Subcutaneous abdominal adipose tissue (tissue), 5 donors: ENCODE data around the gene CLIC1.
A peak's percentile ranks its signal among the peaks of the same experiment; 100 is the strongest.

Experiments used
- H3K27ac ChIP-seq: one replicate; pipeline ENCODE4 v1.7.0; 2013; ENCODE audit warnings: low read depth, mild to moderate bottlenecking, inconsistent platforms, low read length, moderate library complexity
- H3K27me3 ChIP-seq, 5 donors: one replicate each; pipeline ENCODE4 v1.7.0; 2013; ENCODE audit warnings: low read length in 5 of 5, inconsistent platforms in 1 of 5; ENCODE audit not compliant: control insufficient read depth in 5 of 5, insufficient read depth in 4 of 5
- H3K36me3 ChIP-seq, 5 donors: one replicate each; pipeline ENCODE4 v1.7.0; 2013; ENCODE audit warnings: low read length in 5 of 5; ENCODE audit not compliant: control insufficient read depth in 5 of 5, insufficient read depth in 5 of 5
- H3K4me1 ChIP-seq, 5 donors: one replicate each; pipeline ENCODE4 v1.7.0; 2013; ENCODE audit warnings: low read length in 5 of 5, mild to moderate bottlenecking in 3 of 5, moderate library complexity in 1 of 5; ENCODE audit not compliant: control insufficient read depth in 5 of 5, insufficient read depth in 5 of 5
- H3K4me3 ChIP-seq, 5 donors: one replicate each; pipeline ENCODE4 v1.7.0; 2013; ENCODE audit warnings: low read length in 5 of 5, low read depth in 1 of 5
- H3K9ac ChIP-seq, 5 donors: one replicate each; pipeline ENCODE4 v1.7.0; 2013; ENCODE audit warnings: low read length in 5 of 5, mild to moderate bottlenecking in 4 of 5, moderate library complexity in 3 of 5
- H3K9me3 ChIP-seq, 5 donors: one replicate each; pipeline ENCODE4 v1.7.0; 2013; ENCODE audit warnings: low read length in 5 of 5; ENCODE audit not compliant: control insufficient read depth in 5 of 5
- donor health status: healthy.
- donor health status: healthy.
- donor health status: healthy.
- donor health status: healthy.
- donor health status: healthy.

Gene CLIC1

DNA sequence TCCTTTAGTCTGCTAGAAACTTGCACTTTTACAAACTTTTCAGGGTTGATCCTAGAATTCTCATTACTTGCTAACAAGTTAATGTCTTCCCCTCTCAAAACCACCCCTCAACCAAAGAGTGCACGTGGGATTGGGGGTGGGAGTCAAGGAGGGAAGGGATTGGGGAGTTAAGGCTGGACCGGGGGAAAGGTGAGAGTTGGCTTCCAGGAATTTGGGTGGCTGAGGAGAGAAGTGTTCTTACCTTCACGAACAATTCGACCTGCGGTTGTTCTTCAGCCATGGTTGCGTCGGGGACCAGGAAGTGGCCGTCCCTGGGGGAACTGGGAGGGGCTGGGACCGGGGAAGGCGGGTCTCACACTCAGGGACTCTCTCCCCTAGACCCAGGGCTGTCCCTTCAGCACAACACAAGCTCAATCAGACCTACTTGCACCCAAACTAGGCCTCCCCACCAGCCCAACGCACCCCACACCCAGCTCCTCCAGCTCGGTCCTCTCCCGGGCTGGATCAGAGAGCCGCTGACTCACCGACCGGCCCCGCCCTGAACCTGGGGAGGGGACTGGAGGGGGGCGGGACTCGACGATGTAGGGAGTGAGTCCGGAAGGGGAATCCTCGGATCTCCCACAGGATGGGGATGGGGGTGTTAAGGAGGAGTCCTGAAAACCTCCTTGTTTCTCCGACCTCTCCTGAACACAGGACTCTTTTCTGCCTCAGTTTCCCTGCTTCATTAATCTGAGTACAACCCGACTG lies at the start of gene CLIC1:
Gene CLIC1, minus strand, starts transcription at position 510 of the 747 bp plus-strand sequence. Its CDS starts 230 bp downstream, at position 280.
- Histone ChIP-seq H3K36me3 (peaks cover 7 to 32% (median 27%) of the 10 kb centered on the region in 5 donors), H3K4me1 (peaks cover 13 to 86% (median 71%) of the 10 kb centered on the region in 5 donors), H3K9me3 (no peaks in the 10 kb centered on the region), H3K27me3 (no peaks in the 10 kb centered on the region), H3K4me3 (peak within 1 kb of the TSS; percentile 80 to 98 (median 93)), H3K27ac (peak within 1 kb of the TSS; percentile 100), H3K9ac (peak within 1 kb of the TSS; percentile 97 to 100 (median 98))

DNA sequence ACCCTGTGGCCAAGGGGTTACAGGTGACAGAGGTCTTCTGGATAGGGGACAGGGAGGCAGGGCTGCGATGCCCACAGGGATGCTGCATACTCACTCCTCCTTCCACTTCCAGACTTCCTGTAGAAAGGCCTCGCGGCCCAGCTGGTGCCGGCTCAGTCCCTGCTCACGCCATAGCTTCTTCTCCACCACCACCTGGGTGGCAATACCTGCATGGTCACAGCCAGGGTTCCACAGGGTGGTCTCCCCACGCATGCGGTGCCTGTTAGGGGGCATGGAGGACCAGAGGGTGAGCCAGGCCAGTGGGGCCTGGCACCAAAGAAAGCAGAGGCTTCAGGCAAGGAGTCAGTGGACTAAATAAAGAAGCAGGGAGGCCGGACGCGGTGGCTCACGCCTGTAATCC lies 49.1 kb upstream of the CLIC1 start:
- Histone ChIP-seq H3K27me3 (no peaks in the 10 kb centered on the region), H3K36me3 (peaks cover 0 to 56% (median 49%) of the 10 kb centered on the region in 5 donors), H3K27ac (no peak overlapping the region), H3K4me3 (no peak overlapping the region), H3K9me3 (no peaks in the 10 kb centered on the region), H3K4me1 (no peaks in the 10 kb centered on the region), H3K9ac (no peak overlapping the region)

DNA sequence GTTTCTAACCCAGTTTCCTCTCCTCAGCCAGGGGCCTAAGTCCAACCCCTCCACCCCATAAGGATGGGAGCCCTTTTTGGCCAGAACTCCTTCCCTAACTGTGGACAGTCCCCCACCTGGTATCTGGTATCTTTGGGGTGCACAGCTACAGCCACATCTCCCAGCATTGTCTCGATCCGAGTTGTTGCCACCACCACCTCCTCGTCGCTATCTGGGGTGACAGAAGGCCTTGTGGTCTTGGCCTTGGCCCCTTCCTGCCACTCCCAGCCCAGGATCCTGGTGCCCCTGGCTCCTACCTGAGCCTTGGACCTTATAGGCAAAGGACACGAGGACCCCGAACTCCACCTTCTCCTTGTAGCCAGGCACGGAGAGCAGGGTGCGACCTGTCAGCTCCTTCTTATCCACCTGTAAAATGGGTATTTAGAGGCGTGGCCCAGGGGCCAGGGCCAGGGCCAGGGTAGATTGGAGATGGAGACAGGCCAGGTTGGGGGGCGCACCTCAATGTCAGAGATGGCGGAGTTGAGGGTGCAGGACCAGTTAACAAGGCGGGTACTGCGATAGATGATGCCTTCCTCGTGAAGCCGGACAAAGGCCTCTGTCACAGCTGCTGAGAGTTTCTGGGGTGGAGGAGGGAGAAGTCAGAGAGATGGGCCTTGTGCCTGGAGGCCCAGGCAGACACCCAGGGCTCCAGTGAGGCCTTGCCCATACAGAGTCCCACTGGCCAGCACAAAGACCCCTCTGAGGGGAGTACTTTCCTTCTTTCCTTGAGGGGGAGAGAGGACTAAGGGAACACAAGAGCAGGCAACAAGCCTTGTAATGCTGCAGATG lies 48.0 kb upstream of the CLIC1 start:
- H3K27me3 ChIP-seq, result no peaks in the 10 kb centered on the region
- no peak overlapping the region for H3K4me3 ChIP-seq
- no peaks in the 10 kb centered on the region for H3K4me1 ChIP-seq
- H3K36me3 ChIP-seq, result peaks cover 0 to 64% (median 60%) of the 10 kb centered on the region in 5 donors
- H3K9ac ChIP-seq, result peak overlapping the region in 1 of 5 donors; percentile 20
- no peaks in the 10 kb centered on the region for H3K9me3 ChIP-seq
- no peak overlapping the region for H3K27ac ChIP-seq

DNA sequence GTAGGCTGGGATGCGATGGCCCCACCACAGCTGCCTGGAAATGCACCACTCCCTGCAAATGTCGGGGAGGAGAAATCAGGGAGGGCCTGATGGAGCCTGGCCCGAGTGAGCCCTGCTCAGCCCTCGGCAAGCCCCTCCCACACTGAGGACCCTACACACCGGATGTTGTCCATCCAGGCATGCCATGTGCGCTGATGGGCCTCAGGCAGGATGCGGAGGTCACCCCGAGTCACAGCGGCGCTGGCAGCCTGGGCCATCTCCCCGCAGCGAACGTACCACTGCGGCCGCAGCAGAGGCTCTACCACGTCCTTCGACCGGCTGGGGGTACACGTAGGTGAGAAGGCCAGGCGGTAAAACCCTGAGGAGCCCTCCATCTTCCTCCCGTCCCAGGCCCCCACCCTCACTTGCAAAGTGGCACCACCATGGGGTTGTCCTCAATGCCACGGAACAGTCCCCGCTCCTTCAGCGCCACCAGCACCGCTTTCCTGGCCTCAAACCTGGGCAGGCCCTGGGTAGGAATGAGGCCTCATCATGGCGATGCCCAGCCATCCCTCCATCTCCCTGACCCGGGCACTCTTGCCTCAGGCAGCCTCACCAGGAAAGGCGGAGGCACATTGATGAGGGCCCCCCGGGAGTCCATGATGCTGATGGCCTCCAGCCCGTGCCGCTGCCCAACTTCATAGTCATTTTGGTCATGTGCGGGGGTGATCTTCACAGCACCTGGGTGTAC lies 46.0 kb upstream of the CLIC1 start:
- H3K36me3 ChIP-seq, result peaks cover 0 to 78% (median 74%) of the 10 kb centered on the region in 5 donors

DNA sequence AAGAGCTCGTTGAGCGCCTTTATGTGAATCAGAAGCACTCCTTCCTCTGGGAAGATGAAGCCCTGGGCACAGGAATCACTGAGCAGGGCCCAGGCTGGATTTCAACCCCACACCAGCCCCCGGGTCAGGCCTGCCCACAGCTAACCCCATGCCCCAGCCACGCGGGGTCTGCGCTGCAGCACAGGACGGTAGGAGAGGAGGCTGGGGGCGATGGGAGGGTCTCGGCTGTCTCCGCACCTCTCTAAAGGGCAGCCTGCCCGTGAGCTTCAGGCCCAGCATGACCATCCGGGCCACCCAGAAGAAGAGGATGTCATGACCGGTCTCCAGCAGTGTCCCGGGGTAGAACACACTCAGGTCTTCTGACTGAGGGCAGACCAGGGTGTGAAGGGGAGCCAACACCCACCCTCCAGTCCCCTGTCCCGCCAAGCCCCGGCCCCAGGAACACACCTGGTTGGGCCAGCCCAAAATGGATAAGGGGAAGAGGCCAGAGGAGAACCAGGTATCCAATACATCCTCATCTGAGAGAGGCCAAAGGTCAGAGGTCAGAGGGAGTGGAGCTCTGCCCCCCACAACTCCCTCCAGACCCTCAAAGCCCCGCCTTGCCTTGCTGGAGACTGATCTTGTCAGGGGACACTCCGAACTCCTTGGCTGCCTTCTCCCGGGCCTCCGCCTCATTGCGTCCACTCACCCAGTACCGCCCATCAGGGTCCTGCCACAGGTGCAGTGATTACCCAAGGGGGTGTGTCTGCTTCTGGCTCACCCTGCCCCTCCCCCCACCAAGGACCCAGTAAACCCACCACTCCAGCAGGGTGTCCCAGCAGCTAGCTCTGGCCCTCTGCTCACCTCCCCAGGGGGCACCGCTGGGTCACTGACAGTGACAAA lies 45.2 kb upstream of the CLIC1 start:
- Histone ChIP-seq H3K27ac (no peak overlapping the region), H3K9me3 (no peaks in the 10 kb centered on the region), H3K36me3 (peaks cover 0 to 78% (median 73%) of the 10 kb centered on the region in 5 donors), H3K9ac (peak overlapping the region in 1 of 5 donors; percentile 40), H3K4me1 (peaks cover 0 to 11% (median 8%) of the 10 kb centered on the region in 5 donors), H3K4me3 (no peak overlapping the region), H3K27me3 (no peaks in the 10 kb centered on the region)

More for the DNA sequence above, 46.0 kb upstream of the CLIC1 start:
- no peak overlapping the region for H3K9ac ChIP-seq
- H3K9me3 ChIP-seq, result no peaks in the 10 kb centered on the region
- H3K4me3 ChIP-seq, result no peak overlapping the region
- H3K4me1 ChIP-seq, result peaks cover 0 to 3% (median under 1%) of the 10 kb centered on the region in 5 donors
- no peaks in the 10 kb centered on the region for H3K27me3 ChIP-seq
- H3K27ac ChIP-seq, result no peak overlapping the region

DNA sequence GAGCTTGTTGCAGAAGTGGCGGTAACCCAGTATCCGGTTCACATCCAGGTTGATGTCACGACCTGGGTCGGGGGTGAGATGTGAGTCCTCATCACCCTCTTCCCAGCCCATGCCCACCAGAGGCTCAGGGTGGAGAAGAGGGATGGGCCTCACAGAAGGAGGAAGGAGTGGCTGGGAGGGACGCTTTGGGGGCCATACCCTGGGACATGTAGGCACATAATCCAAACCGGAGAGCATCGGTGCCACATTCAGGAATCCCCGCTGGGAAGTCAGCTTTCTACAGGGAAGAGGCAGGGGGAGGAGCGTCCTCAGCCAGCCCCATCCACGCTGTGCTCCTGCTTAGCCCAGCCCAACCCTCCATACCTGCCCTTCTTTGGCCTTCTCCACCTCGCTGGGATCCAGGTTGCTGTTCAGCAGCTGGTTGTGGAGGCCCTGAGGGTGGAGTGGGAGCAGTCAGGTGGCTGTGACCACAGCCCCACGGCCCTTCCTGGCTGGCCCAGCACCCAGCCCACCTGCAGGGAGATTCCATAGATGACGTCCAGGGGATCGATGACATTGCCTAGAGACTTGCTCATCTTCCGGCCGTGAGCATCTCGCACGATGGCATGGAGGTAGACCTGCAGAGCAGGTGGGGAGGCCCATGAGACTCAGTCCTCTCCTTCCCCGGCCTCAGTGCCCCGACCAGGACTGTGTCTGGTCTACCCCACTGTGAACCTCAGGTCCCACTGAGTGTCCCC lies 44.3 kb upstream of the CLIC1 start:
- Histone ChIP-seq H3K27me3 (no peaks in the 10 kb centered on the region), H3K27ac (no peak overlapping the region), H3K9me3 (no peaks in the 10 kb centered on the region), H3K9ac (peak overlapping the region in 1 of 5 donors; percentile 40), H3K4me3 (no peak overlapping the region), H3K36me3 (peaks cover 0 to 76% (median 73%) of the 10 kb centered on the region in 5 donors), H3K4me1 (peaks cover 0 to 11% (median 8%) of the 10 kb centered on the region in 5 donors)

DNA sequence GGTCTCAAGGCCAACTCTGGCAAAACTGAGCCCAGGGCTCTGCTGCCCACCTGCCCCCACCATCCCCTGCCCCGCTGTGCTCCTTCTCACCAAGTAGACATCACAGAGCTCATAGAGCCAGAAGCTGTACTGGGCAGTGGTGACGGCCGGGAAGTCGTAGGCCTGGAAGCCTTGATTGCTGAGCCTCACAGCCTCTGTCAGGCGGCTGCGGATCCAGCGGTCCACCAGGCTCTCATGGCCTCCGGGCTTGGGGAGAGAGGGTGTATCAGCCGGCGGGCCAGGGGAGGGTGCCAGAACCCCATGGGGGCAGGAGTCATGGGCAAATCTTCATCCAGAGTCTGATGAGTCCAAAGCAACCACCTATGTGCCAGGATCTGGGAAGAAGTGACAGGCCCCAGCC lies 43.6 kb upstream of the CLIC1 start:
- Histone ChIP-seq H3K27ac (no peak overlapping the region), H3K9me3 (no peaks in the 10 kb centered on the region), H3K4me3 (no peak overlapping the region), H3K36me3 (peaks cover 0 to 68% (median 66%) of the 10 kb centered on the region in 5 donors), H3K27me3 (no peaks in the 10 kb centered on the region), H3K9ac (no peak overlapping the region), H3K4me1 (peaks cover 0 to 11% (median 8%) of the 10 kb centered on the region in 5 donors)

DNA sequence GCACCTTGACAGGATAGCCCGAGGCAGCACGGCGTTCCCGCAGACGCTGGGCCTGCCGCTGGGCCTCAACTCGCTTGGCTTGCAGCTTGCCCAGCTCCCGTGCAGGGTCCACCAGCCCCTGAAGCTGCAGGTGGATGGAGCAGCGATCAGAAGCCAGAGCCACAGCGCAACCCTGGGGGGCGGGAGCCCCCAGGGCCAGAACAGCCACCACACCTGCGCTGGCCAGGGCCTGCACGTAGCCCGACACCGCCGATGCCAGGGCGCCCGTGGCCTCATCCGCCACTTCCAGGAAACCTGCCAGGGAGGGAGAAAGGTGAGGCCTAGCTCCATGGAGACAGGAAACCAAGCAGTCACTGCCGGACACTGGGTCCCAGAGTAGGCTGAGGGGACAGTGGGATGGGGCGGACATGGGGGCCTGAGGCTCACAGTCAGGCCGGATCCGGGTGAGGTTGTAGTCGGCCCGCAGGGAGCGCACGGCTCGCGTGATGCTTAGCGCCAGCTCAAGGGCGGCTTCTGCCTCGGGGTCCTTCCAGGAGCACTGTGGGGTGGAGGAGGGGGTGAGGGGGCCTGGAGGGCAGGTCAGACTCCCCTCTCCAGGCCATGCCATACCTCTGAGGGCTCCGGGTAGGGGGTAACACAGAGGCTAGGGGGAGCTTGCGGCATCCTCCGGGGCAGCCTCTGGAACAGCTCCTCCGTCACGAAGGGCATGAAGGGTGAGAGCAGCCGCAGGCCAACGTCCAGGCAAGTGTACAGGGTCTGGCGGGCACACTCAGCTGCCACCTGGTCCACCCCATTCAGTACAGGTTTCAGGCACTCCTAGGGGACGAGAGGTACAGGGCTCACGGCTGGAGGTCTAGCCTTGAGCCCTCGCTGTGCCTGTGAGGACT lies 42.9 kb upstream of the CLIC1 start:
- no peaks in the 10 kb centered on the region for H3K27me3 ChIP-seq
- no peak overlapping the region for H3K27ac ChIP-seq
- no peak overlapping the region for H3K4me3 ChIP-seq
- no peak overlapping the region for H3K9ac ChIP-seq
- H3K4me1 ChIP-seq, result peaks cover 0 to 11% (median 8%) of the 10 kb centered on the region in 5 donors
- H3K36me3 ChIP-seq, result peaks cover 0 to 62% (median 60%) of the 10 kb centered on the region in 5 donors
- no peaks in the 10 kb centered on the region for H3K9me3 ChIP-seq
